A673 (cell line): ENCODE data around the gene BCL3.

Source experiments
- CTCF ChIP-seq: fragments of 300-800, 200-600 bp; sonication (generic); conservative IDR thresholded peaks from 2 replicates; pipeline ENCODE4 v1.5.1; 2017; ENCODE audit warnings: low read depth, mild to moderate bottlenecking, antibody characterized with exemption, low read length, moderate library complexity, mixed read lengths
- EZH2 ChIP-seq: fragments of 200-600 bp; sonication (generic); IDR thresholded peaks from 2 replicates; pipeline ENCODE4 v1.6.1; 2017; ENCODE audit warnings: borderline replicate concordance, low read depth, mild to moderate bottlenecking, mixed read lengths, antibody characterized with exemption, low read length; ENCODE audit not compliant: poor library complexity, severe bottlenecking

- TF ChIP-seq CTCF (no peak), EZH2 (no peak)
Measured at GRCh38 chr19:44789943-44790483, 41.5 kb downstream of the BCL3 start.
